NCI-H2107 treated with DMSO at 0.1 percent for 48 hours (cell line): ENCODE measurements around the gene BECN2.
A peak's percentile ranks its signal among the peaks of the same experiment; 100 is the strongest.
"Not testable (repeated sequence)": the region's sequence is repeated elsewhere in the genome, so short reads cannot be mapped to it uniquely, and the experiment has no call there.

ENCODE experiments used
- DNase-seq: peaks from one replicate; lab custom pipeline; 2025; ENCODE audit not compliant: unreplicated experiment; lab: John Stamatoyannopoulos, UW

Gene BECN2

GRCh38 chr1:241976229-241976628, 18.7 kb downstream of the BECN2 start:
- DNase-seq, result no peak

GRCh38 chr1:241979071-241979470, 21.5 kb downstream of the BECN2 start:
- no peak for DNase-seq

DNA sequence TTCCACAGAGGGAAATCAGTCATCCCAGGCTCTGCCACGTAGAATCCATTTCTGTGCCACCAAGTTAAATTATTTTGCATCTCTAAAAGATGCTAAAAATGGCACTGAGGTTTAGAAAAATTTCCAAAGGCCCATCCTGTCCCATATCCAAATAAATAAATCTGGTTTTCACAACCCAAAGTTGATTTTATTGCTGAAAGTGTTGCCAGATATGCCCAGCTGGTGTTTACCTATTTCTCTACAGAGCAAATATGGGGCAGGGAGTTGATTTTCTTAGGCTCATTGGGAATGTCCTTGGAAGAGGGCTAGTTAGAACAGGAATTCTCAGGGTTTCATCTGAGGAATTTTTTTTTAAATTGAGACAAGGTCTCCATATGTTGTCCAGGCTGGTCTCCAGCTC, 22.4 kb downstream of the BECN2 start:
- no peak for DNase-seq

DNA sequence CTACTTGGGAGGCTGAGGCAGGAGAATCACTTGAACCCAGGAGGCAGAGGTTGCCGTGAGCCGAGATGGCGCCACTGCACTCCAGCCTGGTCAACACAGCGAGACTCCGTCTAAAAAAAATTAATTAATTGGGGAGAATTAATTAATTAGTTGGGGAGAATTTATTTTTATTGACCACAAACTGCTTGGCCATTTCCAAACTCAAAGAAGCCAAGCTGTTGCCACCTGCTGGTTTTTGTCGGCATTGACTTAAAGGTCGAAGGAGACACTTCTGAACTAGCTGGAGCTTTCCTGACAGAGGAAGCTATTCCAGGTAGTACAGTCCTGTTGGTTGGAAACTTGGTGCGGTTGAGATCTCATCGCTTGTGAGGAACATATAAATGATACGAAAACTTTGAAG, 28.2 kb downstream of the BECN2 start:
- peak; percentile 15 for DNase-seq

DNA sequence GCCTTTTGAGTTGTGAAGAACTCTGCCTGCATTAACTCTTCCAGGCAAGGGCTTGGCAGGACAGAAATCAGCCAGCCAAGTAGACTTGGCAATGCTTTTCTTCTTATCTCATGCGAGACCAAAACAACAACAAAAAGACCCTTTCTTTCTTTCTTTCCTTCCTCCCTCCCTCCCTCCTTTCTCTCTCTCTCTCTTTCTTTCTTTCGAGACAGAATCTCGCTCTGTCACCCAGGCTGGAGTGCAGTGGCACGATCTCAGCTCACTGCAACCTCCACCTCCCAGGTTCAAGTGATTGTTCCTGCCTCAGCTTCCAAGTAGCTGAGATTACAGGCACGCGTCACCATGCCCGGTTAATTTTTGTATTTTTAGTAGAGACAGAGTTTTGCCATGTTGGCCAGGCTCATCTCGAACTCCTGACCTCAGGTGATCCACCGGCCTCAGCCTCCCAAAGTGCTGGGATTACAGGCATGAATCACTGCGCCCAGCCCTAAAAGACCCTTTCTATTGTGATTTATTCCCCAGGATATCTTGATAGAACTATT, 30.9 kb downstream of the BECN2 start:
- not testable (repeated sequence) for DNase-seq

DNA sequence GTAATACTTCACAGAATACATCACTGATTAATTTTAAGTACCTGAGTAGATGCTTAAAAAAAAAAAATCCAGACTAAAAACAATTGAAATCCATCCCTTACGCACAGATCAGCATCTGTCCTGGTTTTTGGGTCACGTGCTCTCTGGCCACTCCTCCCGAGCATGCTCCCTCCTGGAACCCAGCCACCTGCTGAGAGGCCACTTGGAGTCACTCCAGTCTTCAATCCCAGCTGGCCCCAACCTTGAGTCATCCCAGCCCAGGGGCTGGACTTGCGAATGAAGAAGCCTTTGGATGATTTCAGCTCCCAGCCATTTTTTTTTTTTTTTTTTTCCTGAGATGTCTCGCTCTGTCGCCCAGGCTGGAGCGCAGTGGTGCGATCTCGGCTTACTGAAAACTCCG, 32.5 kb downstream of the BECN2 start:
- DNase-seq, result no peak

DNA sequence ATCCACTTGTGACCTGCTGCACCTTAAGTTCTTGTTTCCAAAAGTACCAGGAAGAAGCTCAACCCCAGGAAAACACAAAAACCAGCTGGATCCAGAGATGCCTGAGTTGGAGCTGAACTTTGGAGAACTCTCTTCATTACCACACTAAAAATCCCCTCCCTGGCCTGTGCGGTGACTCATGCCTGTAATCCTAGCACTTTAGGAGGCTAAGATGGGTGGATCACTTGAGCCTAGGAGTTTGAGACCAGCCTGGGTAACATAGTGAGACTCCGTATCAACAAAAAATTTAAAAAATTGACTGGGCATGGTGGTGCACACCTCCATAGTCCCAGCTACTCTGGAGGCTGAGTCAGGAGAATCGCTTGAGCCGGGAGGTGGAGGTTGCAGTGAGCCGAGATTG, 35.2 kb downstream of the BECN2 start:
- DNase-seq, result no peak

DNA sequence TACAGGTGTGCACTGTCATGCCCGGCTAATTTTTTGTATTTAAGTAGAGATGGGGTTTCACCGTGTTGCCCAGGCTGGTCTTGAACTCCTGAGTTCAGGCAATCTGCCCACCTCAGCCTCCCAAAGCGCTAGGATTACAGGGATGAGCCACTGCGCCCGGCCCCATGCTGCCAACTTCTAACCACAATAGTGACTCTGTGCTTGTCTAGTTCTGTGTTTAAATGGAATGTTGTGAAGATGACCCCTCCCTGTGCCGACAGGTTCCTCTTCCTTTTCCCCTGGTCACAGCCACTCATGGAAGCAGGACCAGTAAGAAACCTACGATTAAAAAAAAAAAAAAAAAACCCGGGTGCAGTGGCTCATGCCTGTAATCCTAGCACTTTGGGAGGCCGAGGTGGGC, 36.6 kb downstream of the BECN2 start:
- DNase-seq, result no peak

DNA sequence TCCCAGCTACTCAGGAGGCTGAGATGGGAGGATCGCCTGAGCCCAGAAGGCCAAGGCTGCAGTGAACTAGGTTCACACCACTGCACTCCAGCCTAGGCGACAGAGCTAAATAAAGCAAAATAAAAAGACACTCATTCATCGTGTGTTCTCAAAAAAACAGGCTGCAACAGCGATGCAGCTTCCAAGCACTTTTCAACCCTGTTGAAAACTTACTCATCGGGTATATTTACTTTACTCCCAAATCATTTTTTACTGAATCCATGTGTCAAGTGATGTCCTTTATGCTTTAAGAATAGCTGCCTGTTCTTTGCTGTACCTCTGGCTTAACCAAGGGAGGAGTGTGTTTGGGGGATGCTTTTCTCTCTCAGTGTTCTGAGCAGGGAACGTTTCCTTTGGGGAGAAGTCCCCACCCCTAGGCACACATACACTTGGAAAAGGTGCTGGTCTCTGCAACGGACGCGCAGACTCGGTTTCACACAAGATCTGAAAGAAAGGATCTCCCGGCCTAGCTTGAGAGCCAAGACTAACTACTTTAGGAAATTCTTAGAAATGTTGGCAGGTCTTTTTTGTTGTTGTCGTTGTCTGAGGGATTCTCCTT, 39.9 kb downstream of the BECN2 start:
- DNase-seq, result no peak

- no peak for DNase-seq
Measured at GRCh38 chr1:241998412-241998921, 40.9 kb downstream of the BECN2 start.

DNA sequence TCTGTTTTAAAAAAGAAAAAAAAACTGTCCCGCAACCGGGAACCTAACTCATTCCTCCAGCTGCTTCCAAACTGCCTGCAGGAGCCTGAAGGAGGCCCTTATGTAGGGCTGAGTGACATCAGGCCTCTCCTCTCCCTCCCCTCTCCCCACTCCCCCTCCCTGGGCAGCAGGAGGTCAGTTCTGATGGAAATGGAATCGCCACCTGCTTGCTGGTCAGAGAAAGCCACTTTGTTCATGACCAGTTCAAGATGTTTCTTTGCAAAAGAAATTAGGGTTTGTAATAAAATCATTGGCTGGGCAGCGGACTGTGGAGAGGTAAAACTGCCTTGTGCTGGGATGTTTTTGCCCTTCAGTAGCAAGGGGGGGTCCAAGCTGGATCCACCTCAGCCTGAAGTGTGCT, 41.5 kb downstream of the BECN2 start, which contains the start of gene MAP1LC3C:
Gene MAP1LC3C (minus strand): TSS at position 73 of the 400 bp plus-strand sequence. CDS start 90 bp downstream, outside the sequence.
- DNase-seq, result no peak

- no peak for DNase-seq
Measured at GRCh38 chr1:242000434-242000833, 42.9 kb downstream of the BECN2 start.

DNA sequence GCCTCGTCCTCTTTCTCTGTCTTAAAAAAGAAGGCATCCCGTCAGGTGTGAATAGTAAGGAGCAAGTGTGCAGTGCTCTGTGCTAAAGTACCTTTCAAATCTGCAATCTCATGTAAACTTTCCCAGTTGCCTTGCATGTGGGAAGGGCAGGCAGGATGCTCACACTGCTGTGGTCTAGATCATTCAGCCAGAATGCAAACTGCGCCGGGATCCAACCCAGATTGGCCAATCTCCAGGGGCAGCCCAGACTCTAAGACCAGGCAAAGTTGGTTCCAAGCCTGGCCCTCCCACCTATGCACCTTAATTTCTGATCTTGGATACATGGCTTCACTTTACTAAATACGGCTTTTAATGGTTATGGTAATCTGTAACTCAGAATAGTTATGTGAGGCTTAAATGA, 44.5 kb downstream of the BECN2 start:
- no peak for DNase-seq

DNA sequence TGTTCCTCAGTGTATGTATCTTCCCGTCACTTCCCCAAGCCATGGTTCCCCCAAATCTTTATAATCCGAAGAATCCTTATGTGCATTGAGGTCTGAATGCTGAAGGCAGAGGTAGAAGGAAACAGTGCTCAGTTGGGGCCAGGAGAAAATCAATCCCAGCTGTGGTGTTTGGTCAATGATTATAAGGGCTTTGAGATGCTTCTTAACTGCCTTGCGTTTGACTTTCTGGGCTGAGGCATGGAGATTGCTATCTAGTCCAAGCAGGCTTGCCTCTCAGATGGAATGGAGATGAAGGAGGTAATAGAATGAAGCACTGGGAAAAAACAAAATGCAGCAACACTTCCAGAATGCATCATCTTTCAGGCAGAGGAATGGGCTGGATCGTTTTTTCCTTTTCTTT, 44.9 kb downstream of the BECN2 start:
- no peak for DNase-seq

DNA sequence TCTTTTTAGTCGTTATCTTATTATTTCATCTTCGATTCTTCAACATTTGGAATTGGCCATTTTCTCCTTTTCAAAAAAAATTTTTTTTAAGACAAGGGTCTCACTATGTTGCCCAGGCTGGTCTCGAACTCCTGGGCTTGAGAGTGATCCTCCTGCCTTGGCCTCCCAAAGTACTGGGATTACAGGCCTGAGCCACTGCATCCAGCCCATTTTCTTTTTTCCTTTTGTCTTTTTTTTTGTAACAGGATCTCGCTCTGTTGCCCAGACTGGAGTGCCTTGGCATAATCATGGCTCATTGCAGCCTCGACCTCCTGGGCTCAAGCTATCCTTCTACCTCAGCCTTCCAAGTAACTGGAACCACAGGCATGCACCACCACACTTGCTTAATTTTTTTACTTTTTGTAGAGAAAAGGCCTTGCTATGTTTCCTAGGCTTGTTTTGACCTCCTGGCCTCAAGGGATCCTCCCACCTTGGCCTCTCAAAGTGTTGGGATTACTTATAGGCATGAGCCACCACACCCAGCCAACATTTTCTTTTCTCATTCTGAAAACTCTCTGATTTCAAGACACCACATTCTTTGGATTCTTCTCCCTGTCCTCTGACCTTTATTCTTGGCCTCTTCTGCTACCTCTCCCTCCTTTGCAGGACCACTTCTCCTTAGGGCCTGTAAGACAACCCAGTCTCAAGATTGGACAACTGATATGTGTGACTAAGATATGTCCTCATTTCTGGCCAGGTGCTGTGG, 47.4 kb downstream of the BECN2 start:
- DNase-seq, result no peak

DNA sequence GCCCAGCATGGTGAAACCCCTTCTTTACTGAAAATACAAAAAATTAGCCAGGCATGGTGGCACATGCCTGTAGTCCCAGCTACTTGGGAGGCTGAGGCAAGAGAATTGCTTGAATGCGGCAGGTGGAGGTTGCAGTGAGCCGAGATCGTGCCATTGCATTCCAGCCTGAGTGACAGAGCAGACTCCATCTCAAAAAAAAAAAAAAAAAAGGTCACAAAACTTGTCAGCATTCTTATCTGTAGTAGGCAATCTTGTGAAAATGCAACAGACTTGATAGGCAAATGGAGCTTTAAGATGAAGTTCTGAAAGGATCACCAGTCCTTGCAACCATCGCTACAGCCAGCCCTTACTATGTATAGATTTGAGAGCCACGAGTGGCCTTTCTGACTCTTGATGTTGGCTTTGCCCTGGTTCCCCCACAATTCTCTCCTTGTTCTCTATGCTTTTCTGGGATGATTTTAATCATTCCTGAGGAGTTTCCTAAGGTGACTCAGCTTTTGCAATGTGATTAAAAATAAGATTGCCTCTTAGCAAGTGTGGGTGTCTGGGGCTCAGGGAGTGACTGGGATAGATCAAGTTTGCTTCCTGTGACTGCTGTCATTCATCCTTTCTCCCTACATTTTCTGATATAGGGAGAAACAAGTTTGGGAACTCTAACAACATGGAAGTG, 48.4 kb downstream of the BECN2 start:
- no peak for DNase-seq

DNA sequence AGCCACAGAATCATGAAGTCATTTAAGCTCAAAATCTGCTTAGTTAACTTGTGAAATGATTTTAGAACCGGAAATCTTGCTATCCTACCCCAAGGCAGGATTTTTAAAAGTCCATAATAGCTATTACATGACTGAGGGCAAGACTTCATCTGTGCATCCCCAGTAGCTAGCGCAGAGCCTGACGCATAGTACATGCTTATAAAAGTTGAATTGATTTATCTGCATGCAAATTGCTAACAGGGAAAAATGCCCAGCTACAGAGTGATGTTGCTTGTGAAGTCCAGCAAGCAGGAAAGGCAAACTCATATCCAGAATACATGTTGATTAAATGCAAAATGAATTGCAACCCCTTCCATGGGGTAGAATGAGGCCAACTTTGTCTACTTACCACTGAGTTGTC, 49.4 kb downstream of the BECN2 start:
- no peak for DNase-seq
